Pulmonary artery endothelial cell (primary cell): Measurements from ENCODE around the gene POTEJ. TPM values are rescaled to one million over a fixed set of nuclear protein-coding genes. Genes with fewer than 3 reads are reported as not detected.
"Not testable (repeated sequence)": the region's sequence is repeated elsewhere in the genome, so short reads cannot be mapped to it uniquely, and the experiment has no call there.

Experiments used
- DNase-seq: peaks from one replicate; pipeline ENCODE4 v3.0.0-alpha.2; 2011; ENCODE audit warnings: low read depth, low spot score
- total RNA-seq: library from RNA; depleted of rRNA; stranded (reverse); fragments of >200 nt; gene quantifications from 2 replicates; pipeline ENCODE4 v1.2.3, GENCODE V29; 2014

POTEJ gene
- total RNA-seq, result 0.04 and 0.07 TPM in 2 replicates

DNA sequence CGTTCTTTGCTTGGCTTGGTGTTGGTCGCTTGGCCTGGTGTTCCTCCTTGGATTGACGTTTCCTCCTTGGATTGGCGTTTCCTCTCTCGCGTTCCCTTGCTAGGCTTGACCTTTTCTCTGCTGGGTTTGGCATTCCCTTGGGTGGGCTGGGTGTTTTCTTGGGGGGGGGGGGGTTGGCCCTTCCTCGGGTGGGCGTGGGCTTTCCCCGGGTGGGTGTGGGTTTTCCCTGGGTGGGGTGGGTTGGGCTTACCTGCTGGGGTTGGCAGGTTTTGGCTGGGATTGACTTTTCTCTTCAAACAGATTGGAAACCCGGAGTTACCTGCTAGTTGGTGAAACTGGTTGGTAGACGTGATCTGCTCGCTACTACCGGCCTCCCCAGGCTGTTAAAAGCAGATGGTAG is at the start of gene POTEJ:
Gene POTEJ, plus strand, starts transcription at position 301 of the 400 bp plus-strand sequence. Its CDS starts 93 bp downstream, at position 394.
- not testable (repeated sequence) for DNase-seq

DNA sequence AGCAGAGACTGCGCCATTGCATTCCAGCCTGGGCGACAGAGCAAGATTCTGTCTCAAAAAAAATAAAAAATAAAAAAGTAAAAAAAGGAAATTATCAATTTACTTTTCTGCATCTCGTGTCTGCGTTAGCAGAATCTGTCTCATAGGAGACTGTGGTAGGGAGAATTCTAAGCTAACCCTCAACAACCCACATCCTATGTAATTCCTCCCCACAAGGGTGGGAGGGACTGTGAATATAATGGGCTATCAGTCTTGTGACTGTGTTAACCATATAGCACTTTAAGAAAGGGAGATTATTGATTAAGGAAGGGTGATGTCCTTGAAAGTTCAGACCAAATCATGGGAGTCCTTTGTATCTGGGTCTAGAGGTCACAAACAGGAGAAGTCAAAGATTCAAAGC is 45.1 kb upstream of the POTEJ start:
- not testable (repeated sequence) for DNase-seq

DNA sequence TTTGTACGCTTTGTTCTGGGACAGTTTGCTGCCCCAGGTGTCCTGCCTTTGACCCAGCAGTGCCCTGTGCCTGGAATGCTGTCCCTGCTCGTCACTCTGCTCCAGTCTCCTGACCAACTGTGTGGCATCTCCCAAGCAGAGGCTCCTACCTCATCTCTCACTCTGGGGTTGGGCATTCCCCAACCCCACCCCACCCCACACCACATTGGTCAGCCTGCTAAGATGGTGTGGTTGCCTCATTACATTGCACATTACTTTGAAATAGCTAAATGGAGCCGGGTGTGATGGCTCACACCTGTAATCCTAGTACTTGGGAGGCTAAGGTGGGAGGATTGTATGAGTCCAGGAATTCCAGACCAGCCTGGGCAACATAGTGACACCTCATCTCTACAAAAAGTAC is 39.3 kb upstream of the POTEJ start:
- not testable (repeated sequence) for DNase-seq

DNA sequence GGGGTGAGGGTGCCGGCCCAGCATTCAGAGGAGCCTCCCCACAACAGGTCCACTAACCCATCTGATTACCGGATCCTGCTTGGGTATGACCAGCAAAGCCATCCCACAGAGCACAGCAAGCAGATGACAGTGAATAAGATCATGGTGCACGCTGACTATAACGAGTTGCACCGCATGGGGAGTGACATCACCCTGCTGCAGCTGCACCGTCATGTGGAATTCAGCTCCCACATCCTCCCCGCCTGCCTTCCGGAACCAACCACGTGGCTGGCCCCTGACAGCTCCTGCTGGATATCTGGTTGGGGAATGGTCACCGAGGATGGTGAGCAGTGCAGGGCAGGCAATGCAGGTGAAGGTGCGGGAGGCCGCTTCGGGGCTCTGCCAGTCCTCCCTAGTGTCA is 37.0 kb upstream of the POTEJ start:
- not testable (repeated sequence) for DNase-seq

DNA sequence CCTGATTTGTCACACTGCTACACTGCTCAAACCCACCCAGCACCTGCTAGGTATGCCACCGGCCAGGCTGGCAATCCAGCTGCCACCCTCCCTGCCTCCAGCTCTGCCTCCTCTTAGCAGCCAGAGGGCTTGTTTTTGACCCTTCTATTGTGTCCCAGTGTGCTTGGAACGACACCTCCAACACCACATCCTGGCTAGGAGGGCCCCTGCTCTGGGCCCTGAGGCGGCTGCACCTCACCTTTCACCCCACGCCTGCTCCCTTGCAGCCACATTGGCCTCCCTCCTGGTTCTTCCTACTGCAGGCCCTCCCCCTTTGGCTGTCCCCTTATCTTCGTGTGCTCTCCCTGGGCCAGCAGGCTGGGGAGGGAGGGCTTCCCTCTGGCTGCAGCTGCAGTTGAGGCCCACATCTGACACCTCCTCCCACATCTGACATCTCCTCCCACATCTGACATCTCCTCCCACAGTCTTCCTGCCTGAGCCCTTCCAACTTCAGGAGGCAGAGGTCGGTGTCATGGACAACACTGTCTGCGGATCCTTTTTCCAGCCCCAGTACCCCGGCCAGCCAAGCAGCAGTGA is 34.9 kb upstream of the POTEJ start:
- not testable (repeated sequence) for DNase-seq

DNA sequence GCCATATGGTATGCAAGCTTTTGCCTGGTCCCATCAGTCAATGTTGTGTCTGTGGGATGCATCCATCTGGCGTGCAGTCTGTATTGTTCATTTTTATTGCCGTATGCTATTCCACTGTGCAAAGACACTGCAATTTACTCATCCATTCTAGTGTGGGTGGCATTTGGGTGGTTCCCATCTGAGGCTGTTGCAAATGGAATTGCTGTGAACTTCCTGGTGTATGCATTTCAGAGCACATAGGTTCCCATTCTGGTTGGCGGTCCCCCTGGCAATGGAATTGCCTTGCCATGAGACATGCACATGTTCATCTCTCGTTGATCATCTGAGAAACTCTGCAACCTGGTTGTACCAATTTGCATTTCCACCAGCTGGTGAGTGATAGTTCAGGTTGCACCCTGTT is 33.7 kb upstream of the POTEJ start:
- DNase-seq, result not testable (repeated sequence)

DNA sequence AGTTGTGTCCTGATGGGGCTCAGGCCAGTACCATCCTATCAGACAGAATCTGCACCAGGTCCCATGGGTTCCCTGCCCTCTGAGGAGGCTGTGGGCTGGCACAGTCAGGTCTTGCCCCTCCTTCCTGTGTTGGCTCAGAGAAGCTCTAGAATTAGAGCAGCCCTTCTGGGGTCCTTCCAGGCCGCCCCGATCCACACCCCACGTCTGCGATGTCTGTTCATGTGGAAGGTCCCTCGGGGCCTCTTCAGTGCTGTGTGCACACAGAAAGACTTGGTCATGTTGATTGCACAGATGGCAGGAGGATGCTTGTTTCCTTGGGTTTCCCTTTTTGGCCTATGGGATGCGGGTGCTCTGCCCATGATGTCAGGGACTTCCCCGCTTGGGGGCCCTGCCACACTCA is 32.1 kb upstream of the POTEJ start:
- not testable (repeated sequence) for DNase-seq

DNA sequence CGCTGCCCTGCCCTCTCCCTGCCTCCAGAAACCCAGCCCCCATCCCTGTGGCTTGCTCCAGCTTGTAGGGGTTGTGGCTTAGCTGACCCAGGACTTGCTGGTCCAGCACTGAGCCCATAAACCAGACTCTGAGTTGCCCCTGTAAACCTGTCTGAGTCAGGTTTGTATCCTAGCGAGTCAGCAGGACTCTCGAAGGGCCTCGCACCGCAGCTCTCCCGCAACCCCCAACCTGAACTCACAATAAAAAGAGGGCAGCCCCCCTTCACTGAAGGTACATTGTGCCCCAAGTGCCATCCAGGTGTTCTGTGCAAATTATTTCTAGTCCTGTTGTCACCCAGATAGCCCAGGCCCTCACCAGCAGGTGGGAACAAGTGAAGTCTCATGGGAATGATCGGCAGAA is 29.7 kb upstream of the POTEJ start:
- DNase-seq, result not testable (repeated sequence)

DNA sequence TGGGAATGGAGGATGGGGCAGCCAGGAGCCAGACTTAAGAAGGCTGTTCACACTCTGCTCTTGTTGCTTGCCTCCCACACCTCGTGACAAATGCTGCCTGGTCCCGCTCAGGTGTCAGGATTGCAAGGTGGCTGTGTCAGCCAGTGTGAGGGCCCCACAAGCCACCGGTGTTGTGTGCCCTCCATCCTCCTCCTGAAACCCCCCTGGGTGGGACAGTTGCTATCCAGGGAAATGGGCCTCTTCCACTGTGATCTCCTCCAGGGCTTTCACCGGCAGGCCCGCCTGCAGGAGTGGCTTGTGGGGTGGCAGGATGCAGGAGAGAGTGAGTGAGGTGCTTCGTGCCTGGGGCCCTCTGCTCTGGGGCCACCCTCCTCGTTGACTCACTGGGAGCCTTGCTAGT is 28.3 kb upstream of the POTEJ start:
- not testable (repeated sequence) for DNase-seq

DNA sequence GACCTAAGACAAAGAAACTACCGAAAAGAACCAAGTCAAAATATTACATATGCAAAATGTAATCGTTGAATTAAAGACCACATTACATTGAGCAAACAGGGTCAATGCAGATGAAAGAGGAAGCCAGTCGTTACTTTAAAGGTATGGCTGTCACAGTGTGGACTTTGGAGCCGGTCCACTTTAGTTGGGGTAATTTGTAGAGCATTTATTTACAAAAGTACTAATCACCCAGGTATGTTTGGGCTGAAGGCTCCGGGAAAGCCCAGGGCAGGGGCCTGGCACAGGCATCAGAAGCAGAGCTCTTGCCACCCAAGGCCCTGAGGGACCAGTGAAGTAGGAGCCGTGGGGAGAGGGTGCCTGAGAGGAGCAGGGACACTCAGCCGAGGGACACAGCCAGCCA is 27.7 kb upstream of the POTEJ start:
- not testable (repeated sequence) for DNase-seq

DNA sequence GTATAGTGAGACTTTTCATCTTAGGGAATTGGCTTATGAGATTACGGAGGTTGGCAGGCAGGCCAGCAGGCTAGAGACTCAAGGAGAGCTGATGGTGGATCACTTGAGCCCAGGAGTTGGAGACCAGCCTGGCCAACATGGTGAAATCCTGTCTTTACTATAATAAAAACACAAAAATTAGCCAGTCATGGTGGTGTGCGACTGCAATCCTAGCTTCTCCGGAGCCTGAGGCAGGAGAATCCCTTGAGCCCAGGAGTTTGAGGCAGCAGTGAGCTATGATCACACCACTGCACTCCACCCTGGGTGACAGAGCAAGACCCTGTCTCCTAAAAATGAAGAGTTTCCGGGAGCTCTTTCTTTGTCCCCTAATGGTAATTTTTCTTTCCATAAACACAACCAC is 26.5 kb upstream of the POTEJ start:
- DNase-seq, result not testable (repeated sequence)

DNA sequence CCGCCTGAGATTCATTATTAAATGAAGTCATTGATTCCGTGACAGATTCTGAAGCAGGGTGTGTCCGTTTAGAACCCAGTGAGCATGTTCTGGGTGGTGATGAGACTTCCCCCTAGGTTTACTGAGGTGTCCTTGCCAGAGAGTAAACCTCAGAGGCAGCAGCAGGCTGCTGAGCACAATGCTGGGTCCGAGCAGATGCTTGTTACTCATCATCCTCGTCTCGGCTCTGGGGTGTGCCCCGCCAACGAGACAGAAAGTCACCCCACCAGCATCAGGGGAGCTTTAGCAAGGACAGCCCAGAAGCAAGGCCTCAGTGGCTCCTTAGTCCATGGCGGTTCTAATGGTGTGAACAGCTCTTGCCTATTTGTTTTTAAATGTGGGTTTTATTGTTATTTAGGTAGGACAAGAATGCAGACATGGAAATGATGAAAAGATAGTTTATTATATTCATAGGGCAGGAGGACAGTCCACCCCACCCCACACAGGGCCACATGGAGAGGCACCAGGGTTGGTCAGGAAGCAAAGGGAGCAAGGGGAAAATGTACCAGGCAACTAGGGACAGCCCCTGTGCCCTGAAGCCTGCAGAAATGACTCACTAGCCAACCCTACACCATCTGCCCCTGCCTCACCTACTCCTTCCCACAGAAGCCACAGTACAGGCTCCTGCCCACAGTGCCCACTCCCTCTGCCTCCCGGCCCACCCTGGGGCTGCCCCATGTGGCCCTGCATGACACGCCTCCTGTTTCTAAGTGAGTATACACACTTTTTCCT is 22.4 kb upstream of the POTEJ start:
- DNase-seq, result not testable (repeated sequence)

DNA sequence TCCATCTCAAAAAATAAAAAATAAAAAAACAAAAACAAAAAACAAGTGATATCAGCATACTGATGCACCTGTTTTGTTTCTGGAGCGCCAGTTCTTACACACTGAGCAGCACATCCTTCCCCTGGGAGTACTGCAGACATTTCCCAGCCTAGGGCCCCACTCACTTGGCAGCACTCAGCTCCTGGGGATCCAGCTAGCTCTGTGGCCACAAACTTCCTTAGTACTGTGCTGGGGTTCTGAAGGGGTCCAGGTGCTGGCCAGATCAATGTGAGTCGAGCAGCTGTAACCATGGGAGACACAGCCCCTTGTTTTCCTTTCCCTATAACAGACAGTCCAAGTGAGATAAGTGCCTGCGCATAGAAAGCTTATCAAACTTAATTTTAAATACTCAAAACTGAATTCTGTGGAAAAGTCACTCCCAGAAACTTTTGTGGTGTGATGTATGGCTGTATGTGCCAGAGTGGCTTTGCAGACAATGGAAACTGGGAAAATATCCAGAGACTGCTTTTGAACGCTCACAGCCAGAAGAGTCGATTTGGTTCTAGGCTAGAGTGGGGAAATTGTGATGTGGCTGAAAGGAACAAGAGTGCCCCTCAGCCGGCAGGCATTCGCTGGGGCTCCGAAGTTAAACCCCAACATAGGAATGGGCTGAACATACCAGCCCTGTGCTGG is 20.9 kb upstream of the POTEJ start:
- not testable (repeated sequence) for DNase-seq

DNA sequence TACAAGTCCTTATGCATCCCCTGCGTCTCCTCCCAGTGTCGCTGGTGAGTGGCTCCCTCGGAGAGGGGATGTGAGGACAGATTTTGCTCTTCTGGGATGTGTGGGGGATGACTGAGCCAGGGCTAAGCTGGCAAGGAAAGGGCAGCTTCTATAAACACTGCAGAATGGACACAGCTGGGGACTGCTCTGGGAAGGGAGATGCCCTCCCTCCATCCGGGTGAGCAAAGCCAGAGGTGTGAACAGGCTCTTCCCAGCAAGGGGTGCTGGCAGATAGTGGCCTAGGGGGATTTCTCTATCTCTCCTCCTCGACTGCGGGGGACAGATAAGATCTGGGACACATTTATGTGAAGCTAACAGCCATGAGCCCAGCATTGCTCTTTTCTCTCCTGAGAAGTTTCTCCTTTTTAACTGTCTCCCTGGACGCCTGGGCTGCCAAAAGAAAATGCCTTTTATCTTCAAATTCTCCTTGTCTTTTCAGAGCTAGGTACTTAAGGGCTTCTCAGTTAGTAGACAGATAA is 20.3 kb upstream of the POTEJ start:
- DNase-seq, result not testable (repeated sequence)

DNA sequence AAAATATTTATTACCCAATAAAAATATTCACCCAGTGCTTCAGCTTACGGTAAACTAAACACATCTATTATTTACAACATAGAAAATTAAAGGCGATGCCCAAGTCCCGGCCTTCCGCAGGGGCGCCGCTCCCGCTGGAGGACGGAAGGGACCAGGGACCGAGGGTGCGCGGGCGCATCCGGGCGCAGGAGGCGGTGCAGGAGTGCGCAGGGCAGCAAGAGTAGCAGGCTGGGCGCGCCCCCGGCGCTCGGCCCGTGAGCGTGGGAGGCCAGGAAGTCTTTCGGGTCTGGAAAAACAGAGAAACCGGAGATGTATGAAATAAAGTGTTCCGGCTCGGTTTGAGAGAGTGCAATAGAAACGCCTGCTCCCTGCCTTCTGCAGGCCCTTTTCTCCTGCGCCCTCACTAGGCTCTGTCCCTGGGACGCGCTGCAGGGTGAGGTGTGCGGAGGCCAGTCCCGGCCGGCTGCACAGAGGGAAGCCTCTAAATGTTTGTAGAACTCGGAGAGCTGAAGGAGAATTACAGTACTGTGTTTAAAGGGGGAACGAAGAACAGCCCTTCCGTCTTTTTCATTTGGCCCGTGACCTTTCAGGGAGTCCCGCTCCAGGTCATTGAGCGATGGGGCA is 18.3 kb upstream of the POTEJ start:
- DNase-seq, result not testable (repeated sequence)

DNA sequence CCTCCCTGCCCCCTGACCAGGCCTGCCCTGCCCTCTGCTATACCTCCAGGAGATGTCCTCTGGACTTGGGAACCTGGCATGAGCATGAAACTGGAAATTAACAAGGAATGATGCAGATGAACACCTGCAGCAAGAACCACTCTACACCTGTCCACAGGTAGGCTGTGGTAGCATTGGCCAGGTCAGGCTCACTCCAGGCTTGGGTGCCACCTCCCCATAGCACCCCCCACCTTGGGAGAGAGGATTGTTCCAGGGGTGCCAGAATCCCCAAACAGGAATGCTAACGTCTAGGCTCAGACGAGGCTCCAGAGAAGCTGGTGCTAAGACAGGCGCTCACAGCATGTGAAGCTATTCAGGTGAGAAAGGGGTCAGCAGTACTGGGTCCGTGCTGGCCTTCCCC is 17.2 kb upstream of the POTEJ start:
- not testable (repeated sequence) for DNase-seq

DNA sequence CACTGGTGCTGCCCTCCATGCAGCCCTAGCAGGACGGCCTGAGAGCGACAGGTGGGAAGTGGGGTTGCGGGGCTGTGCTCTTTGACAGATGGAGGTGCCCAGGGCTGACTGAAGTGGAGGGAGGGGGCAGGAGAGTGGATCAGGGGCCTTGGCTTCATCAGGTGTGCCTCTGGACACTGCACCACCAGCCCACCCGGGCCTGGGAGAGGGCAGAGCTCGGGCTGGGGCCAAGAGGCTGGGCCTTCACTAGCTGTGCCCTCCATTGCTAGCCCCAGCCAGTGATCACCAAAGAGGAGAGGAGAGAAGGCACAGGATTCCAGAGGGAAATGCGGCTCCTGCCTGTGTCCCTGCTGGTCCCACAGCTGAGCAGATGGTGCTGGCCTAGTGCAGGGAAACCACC is 14.5 kb upstream of the POTEJ start:
- DNase-seq, result not testable (repeated sequence)

DNA sequence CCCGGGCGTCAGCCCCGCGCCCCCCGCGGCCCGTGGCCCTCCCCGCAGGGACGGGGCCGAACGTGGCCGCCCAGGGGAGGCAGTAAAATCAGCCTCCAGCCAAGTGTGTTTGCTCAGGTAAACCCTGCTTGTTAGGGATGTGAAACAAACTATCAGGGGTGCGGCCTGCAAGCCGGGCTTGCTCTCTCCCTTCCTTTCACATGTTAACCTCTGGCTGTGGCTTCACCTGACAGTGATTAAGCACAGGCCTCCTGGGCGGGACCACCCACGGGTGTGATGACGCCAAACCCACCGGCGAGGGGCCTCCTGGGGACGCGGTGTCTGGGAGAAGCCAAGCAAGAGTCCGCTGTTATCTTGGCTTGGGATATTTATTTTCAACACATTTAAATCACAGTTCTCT is 13.2 kb upstream of the POTEJ start:
- not testable (repeated sequence) for DNase-seq

DNA sequence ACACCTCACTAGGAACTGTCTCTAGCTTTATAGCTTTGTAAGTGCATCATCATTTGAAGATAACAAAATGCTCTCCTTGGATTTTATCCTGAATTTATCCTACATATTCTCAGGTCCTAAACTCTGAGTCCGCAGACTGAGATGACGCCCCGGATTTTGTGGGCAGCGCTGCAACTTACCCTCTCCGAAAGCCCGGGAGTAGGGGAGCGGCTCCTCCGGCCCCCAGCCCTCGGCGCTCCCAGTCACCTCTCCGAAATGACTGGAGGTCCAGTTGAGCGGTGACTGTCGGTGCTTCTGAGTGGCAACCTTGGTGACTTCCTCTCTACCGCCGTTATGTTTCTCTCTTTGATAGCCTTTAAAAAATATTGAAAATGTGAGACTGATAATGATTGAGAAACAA is 12.8 kb upstream of the POTEJ start:
- not testable (repeated sequence) for DNase-seq

DNA sequence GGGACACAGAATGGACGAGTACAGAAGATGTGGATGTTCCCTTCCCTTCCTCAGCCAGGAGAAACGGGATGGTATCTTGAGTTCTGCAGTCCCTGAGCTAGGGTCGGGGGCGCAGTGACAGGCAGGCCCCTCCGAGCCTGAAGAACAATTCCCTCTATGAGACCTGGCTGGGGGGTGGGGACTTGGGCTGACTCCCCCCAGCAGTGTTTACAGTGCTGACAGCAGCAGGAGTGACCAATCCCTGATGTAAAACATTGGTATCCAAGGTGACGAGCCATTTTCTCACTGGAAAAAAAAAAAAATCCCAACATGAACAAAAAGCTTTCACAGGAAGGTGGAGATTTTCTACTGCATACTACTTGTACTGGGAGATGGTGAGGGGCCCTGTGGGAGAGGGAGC is 11.8 kb upstream of the POTEJ start, which contains the start of gene CFC1:
Gene CFC1, minus strand, starts transcription at position 183 of the 400 bp plus-strand sequence. CDS start 288 bp downstream, outside the sequence.
- DNase-seq, result not testable (repeated sequence)

DNA sequence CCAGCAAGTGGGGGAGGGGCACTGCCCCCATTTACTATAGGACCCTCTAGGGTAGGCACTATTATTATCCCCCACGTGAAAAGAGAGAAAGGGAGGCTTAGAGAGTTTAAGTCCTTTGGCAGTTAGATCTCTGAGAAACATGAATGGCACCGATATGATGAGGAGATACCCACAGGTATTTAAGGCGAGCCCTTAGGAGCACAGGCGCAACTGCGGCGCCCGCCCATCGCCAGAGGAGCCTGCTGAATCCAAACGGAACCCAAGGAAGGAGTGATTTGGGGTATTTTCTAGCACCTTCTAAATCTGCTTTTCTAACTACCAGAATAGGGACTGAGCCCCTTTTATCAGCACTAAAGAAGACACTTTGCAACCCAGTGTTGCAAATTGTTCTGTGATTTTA is 11.3 kb upstream of the POTEJ start:
- not testable (repeated sequence) for DNase-seq
